WTC11 (cell line): ENCODE measurements around the gene ANTXR2.

Experiments used
- NR2C2 ChIP-seq: sonication (generic); formaldehyde crosslinking; IDR thresholded peaks from 2 replicates; pipeline ENCODE4 v1.8.0; 2022; ENCODE audit warnings: mild to moderate bottlenecking, missing genetic modification reagents
- SMAD3 ChIP-seq: sonication (generic); formaldehyde crosslinking; IDR thresholded peaks from 2 replicates; pipeline ENCODE4 v1.8.0; 2022; ENCODE audit warnings: missing genetic modification reagents, mild to moderate bottlenecking, borderline replicate concordance
- SP1 ChIP-seq: sonication (generic); formaldehyde crosslinking; conservative IDR thresholded peaks from 2 replicates; pipeline ENCODE4 v1.8.1; 2022; ENCODE audit warnings: missing genetic modification reagents
- TCF7 ChIP-seq: sonication (generic); formaldehyde crosslinking; IDR thresholded peaks from 2 replicates; pipeline ENCODE4 v1.8.0; 2022; ENCODE audit warnings: mild to moderate bottlenecking, low read depth, missing genetic modification reagents, moderate library complexity
- ZNF263 ChIP-seq: sonication (generic); formaldehyde crosslinking; IDR thresholded peaks from 2 replicates; pipeline ENCODE4 v1.8.1; 2022; ENCODE audit warnings: low read depth, mild to moderate bottlenecking, moderate library complexity, missing genetic modification reagents
- TF ChIP-seq, protein P1 (sequence below): fragments of 200-600 bp; IDR thresholded peaks from 2 replicates; pipeline ENCODE4 v1.8.0; 2022; ENCODE audit warnings: antibody characterized with exemption
- TF ChIP-seq, protein P2 (sequence below): sonication (generic); formaldehyde crosslinking; IDR thresholded peaks from 2 replicates; pipeline ENCODE4 v1.8.0; 2023; ENCODE audit warnings: missing genetic modification reagents
- TF ChIP-seq, protein P3 (sequence below): fragments of 250-450 bp; sonication (Bioruptor Pico); IDR thresholded peaks from 2 replicates; pipeline ENCODE4 v2.1.2; 2022; ENCODE audit warnings: mild to moderate bottlenecking, moderate library complexity
- TF ChIP-seq, protein P4 (sequence below): sonication (generic); formaldehyde crosslinking; IDR thresholded peaks from 2 replicates; pipeline ENCODE4 v1.8.0; 2022; ENCODE audit warnings: mild to moderate bottlenecking, missing genetic modification reagents
- TF ChIP-seq, protein P5 (sequence below): sonication (generic); formaldehyde crosslinking; IDR thresholded peaks from 2 replicates; pipeline ENCODE4 v1.8.1; 2023; ENCODE audit warnings: mild to moderate bottlenecking, missing genetic modification reagents, moderate library complexity
- TF ChIP-seq, protein P6 (sequence below): sonication (generic); formaldehyde crosslinking; IDR thresholded peaks from 2 replicates; pipeline ENCODE4 v1.8.1; 2022; ENCODE audit warnings: low read depth, missing genetic modification reagents, borderline replicate concordance

DNA sequence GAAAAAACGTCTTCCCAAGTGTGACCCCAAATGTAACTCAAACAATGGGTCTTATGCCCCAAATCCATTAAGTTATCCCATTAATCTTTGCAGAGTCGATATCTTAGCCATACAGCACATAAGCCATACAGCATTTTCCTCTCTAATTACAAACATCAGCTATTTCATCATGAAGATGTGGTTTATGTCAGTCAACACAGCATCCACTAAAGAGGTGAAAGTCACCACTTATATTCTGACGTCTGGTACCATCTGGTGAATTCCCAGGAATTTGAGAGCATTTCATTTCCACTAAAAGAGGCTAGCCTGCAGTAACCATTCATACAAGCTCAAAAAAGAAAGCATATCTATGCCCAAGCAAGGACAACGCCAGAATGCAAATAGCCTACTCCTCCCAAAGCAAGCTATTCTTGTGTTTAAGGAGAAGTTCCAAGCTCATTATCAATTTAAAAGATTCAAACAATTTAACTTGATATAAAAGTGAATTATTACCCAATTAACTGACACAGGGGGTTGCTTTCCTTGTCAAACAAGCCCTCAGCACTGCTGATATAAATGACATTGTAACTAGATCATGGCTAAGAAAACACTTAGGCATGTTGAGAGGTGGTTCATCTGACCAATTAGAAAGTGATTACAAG is 203.3 kb downstream of the ANTXR2 start:
- TF ChIP-seq, protein P1, sequence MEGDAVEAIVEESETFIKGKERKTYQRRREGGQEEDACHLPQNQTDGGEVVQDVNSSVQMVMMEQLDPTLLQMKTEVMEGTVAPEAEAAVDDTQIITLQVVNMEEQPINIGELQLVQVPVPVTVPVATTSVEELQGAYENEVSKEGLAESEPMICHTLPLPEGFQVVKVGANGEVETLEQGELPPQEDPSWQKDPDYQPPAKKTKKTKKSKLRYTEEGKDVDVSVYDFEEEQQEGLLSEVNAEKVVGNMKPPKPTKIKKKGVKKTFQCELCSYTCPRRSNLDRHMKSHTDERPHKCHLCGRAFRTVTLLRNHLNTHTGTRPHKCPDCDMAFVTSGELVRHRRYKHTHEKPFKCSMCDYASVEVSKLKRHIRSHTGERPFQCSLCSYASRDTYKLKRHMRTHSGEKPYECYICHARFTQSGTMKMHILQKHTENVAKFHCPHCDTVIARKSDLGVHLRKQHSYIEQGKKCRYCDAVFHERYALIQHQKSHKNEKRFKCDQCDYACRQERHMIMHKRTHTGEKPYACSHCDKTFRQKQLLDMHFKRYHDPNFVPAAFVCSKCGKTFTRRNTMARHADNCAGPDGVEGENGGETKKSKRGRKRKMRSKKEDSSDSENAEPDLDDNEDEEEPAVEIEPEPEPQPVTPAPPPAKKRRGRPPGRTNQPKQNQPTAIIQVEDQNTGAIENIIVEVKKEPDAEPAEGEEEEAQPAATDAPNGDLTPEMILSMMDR = no peak
- TF ChIP-seq NR2C2 (CRISPR knock-in tag) = no peak
- TF ChIP-seq TCF7 (CRISPR knock-in tag) = no peak
- TF ChIP-seq, protein P2, sequence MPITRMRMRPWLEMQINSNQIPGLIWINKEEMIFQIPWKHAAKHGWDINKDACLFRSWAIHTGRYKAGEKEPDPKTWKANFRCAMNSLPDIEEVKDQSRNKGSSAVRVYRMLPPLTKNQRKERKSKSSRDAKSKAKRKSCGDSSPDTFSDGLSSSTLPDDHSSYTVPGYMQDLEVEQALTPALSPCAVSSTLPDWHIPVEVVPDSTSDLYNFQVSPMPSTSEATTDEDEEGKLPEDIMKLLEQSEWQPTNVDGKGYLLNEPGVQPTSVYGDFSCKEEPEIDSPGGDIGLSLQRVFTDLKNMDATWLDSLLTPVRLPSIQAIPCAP (CRISPR knock-in tag) = no peak
- TF ChIP-seq, protein P3, sequence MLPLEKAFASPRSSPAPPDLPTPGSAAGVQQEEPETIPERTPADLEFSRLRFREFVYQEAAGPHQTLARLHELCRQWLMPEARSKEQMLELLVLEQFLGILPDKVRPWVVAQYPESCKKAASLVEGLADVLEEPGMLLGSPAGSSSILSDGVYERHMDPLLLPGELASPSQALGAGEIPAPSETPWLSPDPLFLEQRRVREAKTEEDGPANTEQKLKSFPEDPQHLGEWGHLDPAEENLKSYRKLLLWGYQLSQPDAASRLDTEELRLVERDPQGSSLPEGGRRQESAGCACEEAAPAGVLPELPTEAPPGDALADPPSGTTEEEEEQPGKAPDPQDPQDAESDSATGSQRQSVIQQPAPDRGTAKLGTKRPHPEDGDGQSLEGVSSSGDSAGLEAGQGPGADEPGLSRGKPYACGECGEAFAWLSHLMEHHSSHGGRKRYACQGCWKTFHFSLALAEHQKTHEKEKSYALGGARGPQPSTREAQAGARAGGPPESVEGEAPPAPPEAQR = no peak
- no peak for TF ChIP-seq ZNF263 (CRISPR knock-in tag)
- TF ChIP-seq SP1 (CRISPR knock-in tag) = no peak
- TF ChIP-seq, protein P4, sequence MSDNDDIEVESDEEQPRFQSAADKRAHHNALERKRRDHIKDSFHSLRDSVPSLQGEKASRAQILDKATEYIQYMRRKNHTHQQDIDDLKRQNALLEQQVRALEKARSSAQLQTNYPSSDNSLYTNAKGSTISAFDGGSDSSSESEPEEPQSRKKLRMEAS (CRISPR knock-in tag) = no peak
- no peak for TF ChIP-seq SMAD3 (CRISPR knock-in tag)
- TF ChIP-seq, protein P5, sequence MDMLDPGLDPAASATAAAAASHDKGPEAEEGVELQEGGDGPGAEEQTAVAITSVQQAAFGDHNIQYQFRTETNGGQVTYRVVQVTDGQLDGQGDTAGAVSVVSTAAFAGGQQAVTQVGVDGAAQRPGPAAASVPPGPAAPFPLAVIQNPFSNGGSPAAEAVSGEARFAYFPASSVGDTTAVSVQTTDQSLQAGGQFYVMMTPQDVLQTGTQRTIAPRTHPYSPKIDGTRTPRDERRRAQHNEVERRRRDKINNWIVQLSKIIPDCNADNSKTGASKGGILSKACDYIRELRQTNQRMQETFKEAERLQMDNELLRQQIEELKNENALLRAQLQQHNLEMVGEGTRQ (CRISPR knock-in tag) = no peak
- TF ChIP-seq, protein P6, sequence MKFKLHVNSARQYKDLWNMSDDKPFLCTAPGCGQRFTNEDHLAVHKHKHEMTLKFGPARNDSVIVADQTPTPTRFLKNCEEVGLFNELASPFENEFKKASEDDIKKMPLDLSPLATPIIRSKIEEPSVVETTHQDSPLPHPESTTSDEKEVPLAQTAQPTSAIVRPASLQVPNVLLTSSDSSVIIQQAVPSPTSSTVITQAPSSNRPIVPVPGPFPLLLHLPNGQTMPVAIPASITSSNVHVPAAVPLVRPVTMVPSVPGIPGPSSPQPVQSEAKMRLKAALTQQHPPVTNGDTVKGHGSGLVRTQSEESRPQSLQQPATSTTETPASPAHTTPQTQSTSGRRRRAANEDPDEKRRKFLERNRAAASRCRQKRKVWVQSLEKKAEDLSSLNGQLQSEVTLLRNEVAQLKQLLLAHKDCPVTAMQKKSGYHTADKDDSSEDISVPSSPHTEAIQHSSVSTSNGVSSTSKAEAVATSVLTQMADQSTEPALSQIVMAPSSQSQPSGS = no peak
